CD4-positive, alpha-beta T cell treated with Interleukin-6 for 4 hours (primary cell): ENCODE data around the gene CRELD2.

Source experiments
- DNase-seq: peaks from one replicate; pipeline ENCODE4 v3.0.0-alpha.2; 2020; ENCODE audit warnings: mixed read lengths

The CRELD2 gene

GRCh38 chr22:49948116-49948957 lies 29.9 kb downstream of the CRELD2 start:
- DNase-seq = no peak

GRCh38 chr22:49948958-49949913 lies 30.8 kb downstream of the CRELD2 start:
- DNase-seq = no peak

- no peak for DNase-seq
Observed at GRCh38 chr22:49949914-49950292, 31.5 kb downstream of the CRELD2 start.

- DNase-seq = no peak
Observed at GRCh38 chr22:49950396-49950994, 32.1 kb downstream of the CRELD2 start.

GRCh38 chr22:49951000-49951677 lies 32.7 kb downstream of the CRELD2 start:
- DNase-seq = no peak

- no peak for DNase-seq
Observed at GRCh38 chr22:49951678-49951985, 33.2 kb downstream of the CRELD2 start.

GRCh38 chr22:49951986-49952896 lies 33.8 kb downstream of the CRELD2 start:
- no peak for DNase-seq

- DNase-seq = no peak
Observed at GRCh38 chr22:49953027-49953679, 34.7 kb downstream of the CRELD2 start.

GRCh38 chr22:49953680-49954344 lies 35.4 kb downstream of the CRELD2 start:
- DNase-seq = no peak

- no peak for DNase-seq
Observed at GRCh38 chr22:49954354-49954753, 35.9 kb downstream of the CRELD2 start.

GRCh38 chr22:49954991-49955580 lies 36.7 kb downstream of the CRELD2 start:
- no peak for DNase-seq

GRCh38 chr22:49955581-49956417 lies 37.4 kb downstream of the CRELD2 start:
- peak; percentile 0 for DNase-seq

GRCh38 chr22:49956418-49956770 lies 38.0 kb downstream of the CRELD2 start:
- no peak for DNase-seq

GRCh38 chr22:49956914-49957825 lies 38.7 kb downstream of the CRELD2 start:
- DNase-seq = peak; percentile 1

- DNase-seq = peak; percentile 0
Observed at GRCh38 chr22:49957826-49958365, 39.5 kb downstream of the CRELD2 start.

- peak; percentile 1 for DNase-seq
Observed at GRCh38 chr22:49958366-49958921, 40.0 kb downstream of the CRELD2 start.

- peak; percentile 4 for DNase-seq
Observed at GRCh38 chr22:49958931-49959781, 40.7 kb downstream of the CRELD2 start.
